ENCODE data around the gene MYBPC3. TPM values are rescaled to one million over a fixed set of nuclear protein-coding genes. Genes with fewer than 3 reads are reported as not detected.

Gene MYBPC3
- total and polyA plus RNA-seq, 2 experiments from 2014 or later = not detected

DNA sequence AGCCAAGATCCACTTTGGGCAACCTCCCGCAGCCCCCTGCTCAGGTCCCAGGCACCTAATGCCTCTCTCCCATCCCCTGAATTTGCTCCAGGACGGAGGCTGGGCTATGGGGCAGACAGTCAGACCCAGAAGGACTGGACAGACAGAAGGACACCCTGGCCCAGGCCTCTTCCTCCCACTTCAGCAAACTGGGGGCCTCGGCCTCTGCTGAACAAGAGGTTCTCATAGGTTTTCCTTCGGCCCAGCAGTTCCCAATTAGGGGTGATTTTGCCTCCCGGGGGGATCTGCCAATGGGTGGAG, 22.2 kb upstream of the MYBPC3 start:
- TF ChIP-seq EZH2 (IDR thresholded peaks at IDR 0.05; ENCODE audit: low read depth, unreplicated experiment) = no peak
- TF ChIP-seq JUNB (IDR thresholded peaks at IDR 0.05; ENCODE audit: unreplicated experiment) = no peak
- TF ChIP-seq, protein P1, sequence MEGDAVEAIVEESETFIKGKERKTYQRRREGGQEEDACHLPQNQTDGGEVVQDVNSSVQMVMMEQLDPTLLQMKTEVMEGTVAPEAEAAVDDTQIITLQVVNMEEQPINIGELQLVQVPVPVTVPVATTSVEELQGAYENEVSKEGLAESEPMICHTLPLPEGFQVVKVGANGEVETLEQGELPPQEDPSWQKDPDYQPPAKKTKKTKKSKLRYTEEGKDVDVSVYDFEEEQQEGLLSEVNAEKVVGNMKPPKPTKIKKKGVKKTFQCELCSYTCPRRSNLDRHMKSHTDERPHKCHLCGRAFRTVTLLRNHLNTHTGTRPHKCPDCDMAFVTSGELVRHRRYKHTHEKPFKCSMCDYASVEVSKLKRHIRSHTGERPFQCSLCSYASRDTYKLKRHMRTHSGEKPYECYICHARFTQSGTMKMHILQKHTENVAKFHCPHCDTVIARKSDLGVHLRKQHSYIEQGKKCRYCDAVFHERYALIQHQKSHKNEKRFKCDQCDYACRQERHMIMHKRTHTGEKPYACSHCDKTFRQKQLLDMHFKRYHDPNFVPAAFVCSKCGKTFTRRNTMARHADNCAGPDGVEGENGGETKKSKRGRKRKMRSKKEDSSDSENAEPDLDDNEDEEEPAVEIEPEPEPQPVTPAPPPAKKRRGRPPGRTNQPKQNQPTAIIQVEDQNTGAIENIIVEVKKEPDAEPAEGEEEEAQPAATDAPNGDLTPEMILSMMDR (conservative IDR thresholded peaks at IDR 0.05; ENCODE audit: low read depth in 2 of 2) = no peak
- TF ChIP-seq, protein P2, sequence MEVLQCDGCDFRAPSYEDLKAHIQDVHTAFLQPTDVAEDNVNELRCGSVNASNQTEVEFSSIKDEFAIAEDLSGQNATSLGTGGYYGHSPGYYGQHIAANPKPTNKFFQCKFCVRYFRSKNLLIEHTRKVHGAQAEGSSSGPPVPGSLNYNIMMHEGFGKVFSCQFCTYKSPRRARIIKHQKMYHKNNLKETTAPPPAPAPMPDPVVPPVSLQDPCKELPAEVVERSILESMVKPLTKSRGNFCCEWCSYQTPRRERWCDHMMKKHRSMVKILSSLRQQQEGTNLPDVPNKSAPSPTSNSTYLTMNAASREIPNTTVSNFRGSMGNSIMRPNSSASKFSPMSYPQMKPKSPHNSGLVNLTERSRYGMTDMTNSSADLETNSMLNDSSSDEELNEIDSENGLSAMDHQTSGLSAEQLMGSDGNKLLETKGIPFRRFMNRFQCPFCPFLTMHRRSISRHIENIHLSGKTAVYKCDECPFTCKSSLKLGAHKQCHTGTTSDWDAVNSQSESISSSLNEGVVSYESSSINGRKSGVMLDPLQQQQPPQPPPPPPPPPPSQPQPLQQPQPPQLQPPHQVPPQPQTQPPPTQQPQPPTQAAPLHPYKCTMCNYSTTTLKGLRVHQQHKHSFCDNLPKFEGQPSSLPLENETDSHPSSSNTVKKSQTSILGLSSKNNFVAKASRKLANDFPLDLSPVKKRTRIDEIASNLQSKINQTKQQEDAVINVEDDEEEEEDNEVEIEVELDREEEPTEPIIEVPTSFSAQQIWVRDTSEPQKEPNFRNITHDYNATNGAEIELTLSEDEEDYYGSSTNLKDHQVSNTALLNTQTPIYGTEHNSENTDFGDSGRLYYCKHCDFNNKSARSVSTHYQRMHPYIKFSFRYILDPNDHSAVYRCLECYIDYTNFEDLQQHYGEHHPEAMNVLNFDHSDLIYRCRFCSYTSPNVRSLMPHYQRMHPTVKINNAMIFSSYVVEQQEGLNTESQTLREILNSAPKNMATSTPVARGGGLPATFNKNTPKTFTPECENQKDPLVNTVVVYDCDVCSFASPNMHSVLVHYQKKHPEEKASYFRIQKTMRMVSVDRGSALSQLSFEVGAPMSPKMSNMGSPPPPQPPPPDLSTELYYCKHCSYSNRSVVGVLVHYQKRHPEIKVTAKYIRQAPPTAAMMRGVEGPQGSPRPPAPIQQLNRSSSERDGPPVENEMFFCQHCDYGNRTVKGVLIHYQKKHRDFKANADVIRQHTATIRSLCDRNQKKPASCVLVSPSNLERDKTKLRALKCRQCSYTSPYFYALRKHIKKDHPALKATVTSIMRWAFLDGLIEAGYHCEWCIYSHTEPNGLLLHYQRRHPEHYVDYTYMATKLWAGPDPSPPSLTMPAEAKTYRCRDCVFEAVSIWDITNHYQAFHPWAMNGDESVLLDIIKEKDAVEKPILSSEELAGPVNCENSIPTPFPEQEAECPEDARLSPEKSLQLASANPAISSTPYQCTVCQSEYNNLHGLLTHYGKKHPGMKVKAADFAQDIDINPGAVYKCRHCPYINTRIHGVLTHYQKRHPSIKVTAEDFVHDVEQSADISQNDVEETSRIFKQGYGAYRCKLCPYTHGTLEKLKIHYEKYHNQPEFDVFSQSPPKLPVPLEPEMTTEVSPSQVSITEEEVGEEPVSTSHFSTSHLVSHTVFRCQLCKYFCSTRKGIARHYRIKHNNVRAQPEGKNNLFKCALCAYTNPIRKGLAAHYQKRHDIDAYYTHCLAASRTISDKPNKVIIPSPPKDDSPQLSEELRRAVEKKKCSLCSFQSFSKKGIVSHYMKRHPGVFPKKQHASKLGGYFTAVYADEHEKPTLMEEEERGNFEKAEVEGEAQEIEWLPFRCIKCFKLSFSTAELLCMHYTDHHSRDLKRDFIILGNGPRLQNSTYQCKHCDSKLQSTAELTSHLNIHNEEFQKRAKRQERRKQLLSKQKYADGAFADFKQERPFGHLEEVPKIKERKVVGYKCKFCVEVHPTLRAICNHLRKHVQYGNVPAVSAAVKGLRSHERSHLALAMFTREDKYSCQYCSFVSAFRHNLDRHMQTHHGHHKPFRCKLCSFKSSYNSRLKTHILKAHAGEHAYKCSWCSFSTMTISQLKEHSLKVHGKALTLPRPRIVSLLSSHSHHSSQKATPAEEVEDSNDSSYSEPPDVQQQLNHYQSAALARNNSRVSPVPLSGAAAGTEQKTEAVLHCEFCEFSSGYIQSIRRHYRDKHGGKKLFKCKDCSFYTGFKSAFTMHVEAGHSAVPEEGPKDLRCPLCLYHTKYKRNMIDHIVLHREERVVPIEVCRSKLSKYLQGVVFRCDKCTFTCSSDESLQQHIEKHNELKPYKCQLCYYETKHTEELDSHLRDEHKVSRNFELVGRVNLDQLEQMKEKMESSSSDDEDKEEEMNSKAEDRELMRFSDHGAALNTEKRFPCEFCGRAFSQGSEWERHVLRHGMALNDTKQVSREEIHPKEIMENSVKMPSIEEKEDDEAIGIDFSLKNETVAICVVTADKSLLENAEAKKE (CRISPR knock-in tag; IDR thresholded peaks at IDR 0.05) = no peak
- no peak for TF ChIP-seq POLR2AphosphoS5 (IDR thresholded peaks at IDR 0.05; ENCODE audit: low read depth)
- TF ChIP-seq, protein P3, sequence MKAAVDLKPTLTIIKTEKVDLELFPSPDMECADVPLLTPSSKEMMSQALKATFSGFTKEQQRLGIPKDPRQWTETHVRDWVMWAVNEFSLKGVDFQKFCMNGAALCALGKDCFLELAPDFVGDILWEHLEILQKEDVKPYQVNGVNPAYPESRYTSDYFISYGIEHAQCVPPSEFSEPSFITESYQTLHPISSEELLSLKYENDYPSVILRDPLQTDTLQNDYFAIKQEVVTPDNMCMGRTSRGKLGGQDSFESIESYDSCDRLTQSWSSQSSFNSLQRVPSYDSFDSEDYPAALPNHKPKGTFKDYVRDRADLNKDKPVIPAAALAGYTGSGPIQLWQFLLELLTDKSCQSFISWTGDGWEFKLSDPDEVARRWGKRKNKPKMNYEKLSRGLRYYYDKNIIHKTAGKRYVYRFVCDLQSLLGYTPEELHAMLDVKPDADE (IDR thresholded peaks at IDR 0.05) = no peak
- TF ChIP-seq REST (IDR thresholded peaks at IDR 0.05; ENCODE audit: unreplicated experiment) = no peak
- no peak for TF ChIP-seq STAT1 (IDR thresholded peaks at IDR 0.05; ENCODE audit: unreplicated experiment)
- no peak for TF ChIP-seq EZH2phosphoT487 (IDR thresholded peaks at IDR 0.05; ENCODE audit: unreplicated experiment)
- no peak for TF ChIP-seq ZNF114 (CRISPR knock-in tag; IDR thresholded peaks at IDR 0.05)
- TF ChIP-seq ZNF331 (CRISPR knock-in tag; IDR thresholded peaks at IDR 0.05; ENCODE audit: low read depth) = no peak
- TF ChIP-seq NANOG (IDR thresholded peaks at IDR 0.05; ENCODE audit: borderline replicate concordance) = no peak
- TF ChIP-seq CREB1 (CRISPR knock-in tag; IDR thresholded peaks at IDR 0.05; ENCODE audit: low read depth) = no peak
- Mint-ChIP-seq H3K27ac (no peak overlapping the region), H3K27me3 (ENCODE audit: insufficient read depth, low read depth, poor library complexity) (peaks cover 2% of the 10 kb centered on the region), H3K4me3 (no peak overlapping the region), H3K9me3 (no peaks in the 10 kb centered on the region; the same call in 2 of the 3 replicates), H3K4me1 (peaks cover 3% of the 10 kb centered on the region; the same call in 2 of the 3 replicates), H3K36me3 (ENCODE audit: low read depth) (no peaks in the 10 kb centered on the region)
- Histone ChIP-seq H3F3A (replicated peaks; ENCODE audit: low read depth) (no peaks in the 10 kb centered on the region), H3K4me3 (no peak overlapping the region), H3K4me1 (ENCODE audit: insufficient read depth) (no peaks in the 10 kb centered on the region; the same call in 1 of the 2 replicates), H3K27ac (ENCODE audit: low read depth) (no peak overlapping the region), H3K79me2 (replicated peaks; ENCODE audit: insufficient read depth) (no peaks in the 10 kb centered on the region), H3K27me3 (ENCODE audit: insufficient read depth) (no peaks in the 10 kb centered on the region), H3K36me3 (ENCODE audit: insufficient read depth) (no peaks in the 10 kb centered on the region), H3K4me2 (no peak overlapping the region), H2AFZ (no peak overlapping the region), H3K9me2 (ENCODE audit: insufficient read depth) (no peaks in the 10 kb centered on the region), H4K20me1 (replicated peaks; ENCODE audit: insufficient read depth) (no peaks in the 10 kb centered on the region)
- no peak for DNase-seq (ENCODE audit: low spot score)
- no peak for ATAC-seq

Data from GM23338 (cell line).